Measurements from ENCODE around the gene CCR3. TPM values are rescaled to one million over a fixed set of nuclear protein-coding genes. Genes with fewer than 3 reads are reported as not detected.
A peak's percentile ranks its signal among the peaks of the same experiment; 100 is the strongest.
"Not testable (repeated sequence)": the region's sequence is repeated elsewhere in the genome, so short reads cannot be mapped to it uniquely, and the experiment has no call there.

Gene CCR3
- total RNA-seq, 6 donors from 2014 or later = 0.13 TPM; not detected in 5

GRCh38 chr3:46205286-46205960 is 36.8 kb upstream of the CCR3 start:
- Histone ChIP-seq H3K27me3 (no peaks in the 10 kb centered on the region), H3K27ac (peak overlapping the region in 1 of 4 donors; percentile 7), H3K9me3 (no peaks in the 10 kb centered on the region), H3K4me3 (peak overlapping the region in 1 of 4 donors; percentile 43), H3K4me1 (peaks cover 5 to 17% (median 6%) of the 10 kb centered on the region in 4 donors), H3K36me3 (peaks cover 0 to 8% (median 2%) of the 10 kb centered on the region in 4 donors)
- DNase-seq (no peak), ATAC-seq (ENCODE audit: low FRiP score in 2 of 2) (no peak)
- TF ChIP-seq POLR2AphosphoS5 (IDR thresholded peaks at IDR 0.05) (no peak), EP300 (IDR thresholded peaks at IDR 0.05) (no peak), POLR2A (IDR thresholded peaks at IDR 0.05) (no peak)
- TF ChIP-seq, protein P1, sequence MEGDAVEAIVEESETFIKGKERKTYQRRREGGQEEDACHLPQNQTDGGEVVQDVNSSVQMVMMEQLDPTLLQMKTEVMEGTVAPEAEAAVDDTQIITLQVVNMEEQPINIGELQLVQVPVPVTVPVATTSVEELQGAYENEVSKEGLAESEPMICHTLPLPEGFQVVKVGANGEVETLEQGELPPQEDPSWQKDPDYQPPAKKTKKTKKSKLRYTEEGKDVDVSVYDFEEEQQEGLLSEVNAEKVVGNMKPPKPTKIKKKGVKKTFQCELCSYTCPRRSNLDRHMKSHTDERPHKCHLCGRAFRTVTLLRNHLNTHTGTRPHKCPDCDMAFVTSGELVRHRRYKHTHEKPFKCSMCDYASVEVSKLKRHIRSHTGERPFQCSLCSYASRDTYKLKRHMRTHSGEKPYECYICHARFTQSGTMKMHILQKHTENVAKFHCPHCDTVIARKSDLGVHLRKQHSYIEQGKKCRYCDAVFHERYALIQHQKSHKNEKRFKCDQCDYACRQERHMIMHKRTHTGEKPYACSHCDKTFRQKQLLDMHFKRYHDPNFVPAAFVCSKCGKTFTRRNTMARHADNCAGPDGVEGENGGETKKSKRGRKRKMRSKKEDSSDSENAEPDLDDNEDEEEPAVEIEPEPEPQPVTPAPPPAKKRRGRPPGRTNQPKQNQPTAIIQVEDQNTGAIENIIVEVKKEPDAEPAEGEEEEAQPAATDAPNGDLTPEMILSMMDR (IDR thresholded peaks at IDR 0.05) = no peak
- 77 to 78% methylated on average over 2 of the region's 2 CpGs for WGBS, 2 donors

- WGBS, 2 donors = 72 to 87% methylated on average over 6 of the region's 6 CpGs
- Histone ChIP-seq H3K4me3 (peak overlapping the region; percentile 13 to 43 (median 22)), H3K36me3 (peaks cover 0 to 8% (median 2%) of the 10 kb centered on the region in 4 donors), H3K4me1 (peaks cover 5 to 17% (median 6%) of the 10 kb centered on the region in 4 donors), H3K27ac (peak overlapping the region; percentile 68 to 75 (median 74)), H3K9me3 (no peaks in the 10 kb centered on the region), H3K27me3 (no peaks in the 10 kb centered on the region)
- ATAC-seq (ENCODE audit: low FRiP score in 2 of 2) (peak in 1 of 2 donors; percentile 3), DNase-seq (no peak)
- TF ChIP-seq, protein P1 (IDR thresholded peaks at IDR 0.05) = no peak
- no peak for TF ChIP-seq POLR2AphosphoS5 (IDR thresholded peaks at IDR 0.05)
- peak in 1 of 4 donors; percentile 10 for TF ChIP-seq POLR2A (IDR thresholded peaks at IDR 0.05)
- TF ChIP-seq EP300 (IDR thresholded peaks at IDR 0.05) = no peak
Measured at GRCh38 chr3:46206282-46207015, 35.8 kb upstream of the CCR3 start.

DNA sequence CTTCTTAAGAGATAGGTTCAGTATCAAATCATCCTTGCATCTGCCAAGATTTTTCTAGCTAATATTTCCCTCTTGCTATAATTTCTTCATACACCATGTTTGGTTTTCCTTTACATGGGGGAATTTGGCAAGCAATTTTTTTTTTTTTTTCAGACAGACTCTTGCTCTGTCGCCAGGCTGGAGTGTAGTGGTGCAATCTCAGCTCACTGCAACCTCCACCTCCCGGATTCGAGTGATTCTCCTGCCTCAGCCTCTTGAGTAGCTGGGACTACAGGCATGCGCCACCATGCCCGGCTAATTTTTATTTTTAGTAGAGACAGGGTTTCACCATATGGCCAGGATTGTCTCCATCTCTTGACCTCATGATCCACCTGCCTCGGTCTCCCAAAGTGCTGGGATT is 34.7 kb upstream of the CCR3 start:
- 61 to 82% methylated on average over 6 of the region's 6 CpGs for WGBS, 2 donors
- ATAC-seq (ENCODE audit: low FRiP score in 2 of 2); DNase-seq; H3K27me3 ChIP-seq; H3K9me3 ChIP-seq; H3K36me3 ChIP-seq: not testable (repeated sequence)
- peak overlapping the region in 3 of 4 donors; percentile 19 to 43 (median 25) for H3K4me3 ChIP-seq
- peak overlapping the region; percentile 68 to 75 (median 74) for H3K27ac ChIP-seq
- H3K4me1 ChIP-seq = peaks cover 5 to 17% (median 6%) of the 10 kb centered on the region in 4 donors

DNA sequence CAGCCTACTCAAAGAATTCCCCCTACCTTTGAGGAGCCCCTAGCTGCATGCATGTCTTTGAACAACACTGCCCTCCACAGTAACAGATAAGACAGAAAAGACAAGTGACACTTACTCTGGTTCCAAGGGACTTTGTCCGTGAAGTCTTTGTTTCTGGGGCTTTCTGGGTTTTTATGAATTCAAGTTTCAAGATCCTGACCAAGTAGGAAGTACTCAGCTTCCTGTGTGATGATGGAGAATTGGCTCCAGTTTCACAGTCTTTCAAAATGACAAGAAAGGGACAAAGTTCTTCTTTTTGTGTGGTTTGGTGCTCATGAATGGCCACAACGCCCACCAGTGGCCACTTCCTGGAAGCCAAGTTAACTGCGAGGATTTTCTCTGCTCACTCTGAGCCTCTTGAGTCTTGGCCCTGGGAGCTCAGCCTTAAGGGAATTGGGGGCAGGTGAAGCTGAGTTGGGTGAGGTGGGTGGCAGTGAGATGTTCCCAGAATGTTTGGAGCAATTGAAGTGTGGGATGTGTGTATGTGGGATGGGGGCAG is 34.0 kb upstream of the CCR3 start, which contains the start of gene CCR1:
Gene CCR1, minus strand, starts transcription at position 147 of the 538 bp plus-strand sequence. CDS start 4,000 bp downstream, outside the sequence.
- Histone ChIP-seq H3K4me1 (peaks cover 4 to 17% (median 9%) of the 10 kb centered on the region in 4 donors), H3K36me3 (peaks cover 0 to 5% (median 0%) of the 10 kb centered on the region in 4 donors), H3K9me3 (no peaks in the 10 kb centered on the region), H3K27me3 (no peaks in the 10 kb centered on the region), H3K27ac (peak within 1 kb of the TSS; percentile 68 to 75 (median 74)), H3K4me3 (peak within 1 kb of the TSS in 3 of 4 donors; percentile 19 to 43 (median 25))
- 14 to 28% methylated on average over 3 of the region's 3 CpGs for WGBS, 2 donors
- TF ChIP-seq POLR2AphosphoS5 (IDR thresholded peaks at IDR 0.05) (peak; percentile 16 to 32), POLR2A (IDR thresholded peaks at IDR 0.05) (peak in 1 of 4 donors; percentile 52), EP300 (IDR thresholded peaks at IDR 0.05) (no peak)
- TF ChIP-seq, protein P1 (IDR thresholded peaks at IDR 0.05) = peak; percentile 23 to 59 (median 46)
- DNase-seq = peak in 1 of 2 donors; percentile 77
- peak; percentile 49 to 77 for ATAC-seq (ENCODE audit: low FRiP score in 2 of 2)

GRCh38 chr3:46209053-46209452 is 33.2 kb upstream of the CCR3 start:
- H3K27ac ChIP-seq = peak overlapping the region in 2 of 4 donors; percentile 74 to 75
- ATAC-seq (ENCODE audit: low FRiP score in 2 of 2) = no peak
- H3K4me1 ChIP-seq = peaks cover 12 to 20% (median 14%) of the 10 kb centered on the region in 4 donors
- TF ChIP-seq EP300 (IDR thresholded peaks at IDR 0.05) (no peak), POLR2AphosphoS5 (IDR thresholded peaks at IDR 0.05) (no peak), POLR2A (IDR thresholded peaks at IDR 0.05) (no peak)
- TF ChIP-seq, protein P1 (IDR thresholded peaks at IDR 0.05) = no peak
- 41 to 47% methylated on average over 2 of the region's 2 CpGs for WGBS, 2 donors
- DNase-seq = no peak
- H3K9me3 ChIP-seq = no peaks in the 10 kb centered on the region
- no peaks in the 10 kb centered on the region for H3K36me3 ChIP-seq
- no peak overlapping the region for H3K4me3 ChIP-seq
- H3K27me3 ChIP-seq = no peaks in the 10 kb centered on the region
